PC-9 (cell line): Measurements from ENCODE around the gene HS6ST1.

Source experiments
- CTCF ChIP-seq: fragments of 200-600 bp; sonication (generic); conservative IDR thresholded peaks from 2 replicates; pipeline ENCODE4 v1.6.1; 2017; ENCODE audit warnings: mixed run types, antibody characterized with exemption, mild to moderate bottlenecking, moderate library complexity
- EZH2 ChIP-seq: fragments of 200-600 bp; sonication (generic); IDR thresholded peaks from 2 replicates; pipeline ENCODE4 v1.8.0; 2017; ENCODE audit warnings: antibody characterized with exemption, low read depth

GRCh38 chr2:128291844-128292598 lies 26.6 kb downstream of the HS6ST1 start:
- TF ChIP-seq CTCF (no peak), EZH2 (no peak)
